Measurements from ENCODE around the gene ALDH16A1.

- TF ChIP-seq, protein P1, sequence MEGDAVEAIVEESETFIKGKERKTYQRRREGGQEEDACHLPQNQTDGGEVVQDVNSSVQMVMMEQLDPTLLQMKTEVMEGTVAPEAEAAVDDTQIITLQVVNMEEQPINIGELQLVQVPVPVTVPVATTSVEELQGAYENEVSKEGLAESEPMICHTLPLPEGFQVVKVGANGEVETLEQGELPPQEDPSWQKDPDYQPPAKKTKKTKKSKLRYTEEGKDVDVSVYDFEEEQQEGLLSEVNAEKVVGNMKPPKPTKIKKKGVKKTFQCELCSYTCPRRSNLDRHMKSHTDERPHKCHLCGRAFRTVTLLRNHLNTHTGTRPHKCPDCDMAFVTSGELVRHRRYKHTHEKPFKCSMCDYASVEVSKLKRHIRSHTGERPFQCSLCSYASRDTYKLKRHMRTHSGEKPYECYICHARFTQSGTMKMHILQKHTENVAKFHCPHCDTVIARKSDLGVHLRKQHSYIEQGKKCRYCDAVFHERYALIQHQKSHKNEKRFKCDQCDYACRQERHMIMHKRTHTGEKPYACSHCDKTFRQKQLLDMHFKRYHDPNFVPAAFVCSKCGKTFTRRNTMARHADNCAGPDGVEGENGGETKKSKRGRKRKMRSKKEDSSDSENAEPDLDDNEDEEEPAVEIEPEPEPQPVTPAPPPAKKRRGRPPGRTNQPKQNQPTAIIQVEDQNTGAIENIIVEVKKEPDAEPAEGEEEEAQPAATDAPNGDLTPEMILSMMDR (IDR thresholded peaks at IDR 0.05) = no peak
- TF ChIP-seq POLR2A (IDR thresholded peaks at IDR 0.05) = no peak
- no peak for TF ChIP-seq EP300 (IDR thresholded peaks at IDR 0.05)
Observed at GRCh38 chr19:49468199-49468598, 15.2 kb downstream of the ALDH16A1 start.
